ENCODE results near the gene KCNMB1. TPM values are rescaled to one million over a fixed set of nuclear protein-coding genes. Genes with fewer than 3 reads are reported as not detected.

KCNMB1 gene
- polyA plus RNA-seq, 1 donor, result 0.65 TPM

GRCh38 chr5:170338933-170339779, 50.0 kb downstream of the KCNMB1 start:
- DNase-seq, result no peak

DNA sequence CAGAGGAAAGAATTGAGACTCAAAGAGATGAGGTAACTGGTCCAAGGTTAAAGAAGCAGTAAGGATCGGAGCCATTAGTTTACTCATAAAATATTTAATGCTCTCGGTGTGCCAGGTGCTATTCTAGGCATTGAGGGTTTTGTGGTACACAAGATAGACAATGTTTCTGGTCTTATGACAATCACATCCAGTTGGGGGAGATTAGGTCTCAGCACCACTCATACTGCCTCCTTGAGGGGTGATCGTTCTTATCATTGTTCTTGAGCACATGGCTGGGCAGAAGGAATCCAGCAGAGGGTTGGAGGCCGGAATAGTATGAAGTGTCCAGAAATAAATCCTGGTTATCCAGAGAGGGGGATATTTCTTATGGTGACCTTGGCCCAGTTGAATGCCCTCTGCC, 50.9 kb downstream of the KCNMB1 start:
- DNase-seq, result no peak

DNA sequence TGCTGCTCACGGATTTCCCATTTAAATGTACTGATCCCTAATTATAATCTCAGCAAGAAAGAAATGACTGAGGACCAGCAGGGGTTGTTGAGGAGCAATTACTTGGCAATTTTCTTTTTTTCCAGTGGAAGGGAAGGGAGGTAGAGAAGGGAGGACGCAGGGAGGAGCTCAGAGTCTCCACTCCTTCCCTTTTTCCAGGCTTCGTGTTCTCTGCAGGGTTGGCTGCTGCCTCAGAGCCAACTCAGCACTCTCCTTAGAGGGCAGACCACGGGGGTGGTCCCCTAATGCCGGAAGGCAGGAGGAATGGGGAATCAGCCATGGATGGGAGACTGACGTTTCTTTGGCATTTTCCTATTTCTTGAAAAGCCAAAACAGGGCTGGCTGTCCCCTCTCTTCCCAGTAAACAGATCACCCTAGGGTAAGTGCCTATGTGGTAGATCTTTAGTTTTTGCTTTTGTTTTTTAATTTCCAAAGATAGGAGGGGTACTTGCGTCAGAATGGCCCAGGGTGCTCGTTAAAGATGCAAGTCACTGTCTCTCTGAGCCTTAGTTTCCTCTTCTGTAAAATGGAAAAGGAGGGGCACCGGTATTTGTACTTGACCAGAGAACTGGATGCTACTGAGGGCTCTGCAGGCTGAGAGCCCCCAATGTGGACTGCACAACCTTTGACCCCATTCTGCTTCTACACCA, 52.0 kb downstream of the KCNMB1 start:
- no peak for DNase-seq

DNA sequence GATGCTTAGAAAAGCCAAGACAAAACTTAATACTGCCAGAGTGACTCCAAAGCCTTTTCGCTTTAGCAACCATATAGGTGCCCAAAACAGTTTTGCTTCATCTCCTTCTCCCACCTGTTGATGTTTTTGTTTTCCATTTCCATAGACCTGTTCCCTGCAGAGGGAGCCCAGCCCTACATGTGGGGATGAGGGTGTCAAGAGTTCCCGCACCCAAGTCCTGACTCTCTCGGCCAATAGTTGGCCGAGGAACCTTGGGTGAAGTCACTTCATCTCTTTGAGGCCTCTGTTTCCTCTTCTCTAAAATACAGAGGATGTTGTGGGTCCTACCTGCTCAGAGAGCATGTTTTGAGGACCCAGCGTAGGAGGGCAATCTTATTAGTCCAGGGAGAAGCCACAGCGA, 53.1 kb downstream of the KCNMB1 start:
- DNase-seq, result no peak

DNA sequence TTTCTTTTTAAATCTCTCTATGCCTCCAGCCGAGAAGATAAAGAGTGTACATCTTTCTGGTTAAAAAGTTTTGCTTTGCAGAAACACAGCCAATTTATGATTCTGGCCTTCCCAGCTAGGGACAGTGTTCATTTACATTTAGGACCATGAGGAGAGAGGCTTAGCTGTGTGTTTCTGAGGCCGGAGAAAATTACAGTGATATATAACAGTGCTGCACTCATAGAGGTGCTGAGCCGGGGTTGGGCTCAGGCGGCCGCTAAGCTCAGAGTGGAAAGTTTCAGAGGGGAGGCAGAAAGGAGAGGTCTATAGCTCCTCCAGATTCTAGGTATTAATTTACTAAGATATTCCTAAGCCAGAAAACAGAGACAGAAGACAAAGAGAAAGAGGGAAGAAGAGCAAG, 54.5 kb downstream of the KCNMB1 start:
- DNase-seq, result no peak

DNA sequence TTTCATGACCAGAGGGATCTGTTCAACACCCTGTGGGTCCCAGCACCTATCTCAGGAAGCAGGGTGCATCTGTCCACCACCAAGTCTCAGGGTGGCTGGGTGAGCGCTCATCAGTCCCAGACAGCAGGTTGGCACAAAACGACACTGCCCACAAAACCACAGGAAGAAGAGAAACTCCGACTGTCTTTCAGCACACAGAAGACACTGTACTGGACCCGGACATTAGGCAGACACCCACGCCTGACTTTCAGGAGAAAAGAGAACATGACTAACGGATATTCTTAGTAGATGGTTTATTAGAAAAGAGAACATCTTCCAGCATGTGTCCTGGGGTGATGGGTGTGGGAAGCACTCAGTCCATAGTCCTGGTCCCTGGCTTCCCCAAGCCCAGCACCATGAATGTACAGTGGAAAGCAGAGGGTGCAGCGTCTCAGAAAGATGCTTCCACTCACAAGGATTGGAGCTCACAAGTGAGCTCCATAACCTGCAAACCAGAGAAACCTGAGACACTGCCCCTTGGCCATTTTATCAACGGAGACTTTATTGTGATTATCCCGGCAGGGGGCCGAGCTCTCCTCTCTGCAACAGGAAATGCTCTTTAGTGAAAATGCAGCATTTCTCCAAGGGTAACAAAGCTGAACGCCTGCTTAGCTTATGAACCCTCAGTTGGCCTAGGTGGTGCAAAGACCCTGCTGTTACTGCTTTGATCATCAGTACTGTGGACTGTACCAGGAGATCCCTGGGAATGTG, 55.8 kb downstream of the KCNMB1 start:
- DNase-seq, result no peak

DNA sequence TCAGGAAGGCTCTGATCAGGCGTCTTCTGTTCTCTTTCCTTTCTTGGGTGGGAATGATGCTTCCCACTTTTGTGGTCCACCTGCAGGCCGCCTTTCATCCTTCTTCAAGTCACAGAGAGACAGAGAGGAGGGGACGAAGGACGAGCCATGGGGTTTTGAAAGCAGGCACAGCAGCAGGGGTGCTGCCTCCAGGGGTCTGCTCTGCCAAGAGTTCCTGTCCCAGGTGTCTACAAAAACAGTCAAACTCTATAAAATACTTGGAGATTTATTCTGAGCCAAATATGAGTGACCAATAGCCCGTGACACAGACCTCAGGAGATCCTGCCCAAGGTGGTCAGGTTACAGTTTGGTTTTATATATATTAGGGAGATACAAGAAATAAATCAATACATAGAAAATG, 57.1 kb downstream of the KCNMB1 start:
- DNase-seq, result no peak

DNA sequence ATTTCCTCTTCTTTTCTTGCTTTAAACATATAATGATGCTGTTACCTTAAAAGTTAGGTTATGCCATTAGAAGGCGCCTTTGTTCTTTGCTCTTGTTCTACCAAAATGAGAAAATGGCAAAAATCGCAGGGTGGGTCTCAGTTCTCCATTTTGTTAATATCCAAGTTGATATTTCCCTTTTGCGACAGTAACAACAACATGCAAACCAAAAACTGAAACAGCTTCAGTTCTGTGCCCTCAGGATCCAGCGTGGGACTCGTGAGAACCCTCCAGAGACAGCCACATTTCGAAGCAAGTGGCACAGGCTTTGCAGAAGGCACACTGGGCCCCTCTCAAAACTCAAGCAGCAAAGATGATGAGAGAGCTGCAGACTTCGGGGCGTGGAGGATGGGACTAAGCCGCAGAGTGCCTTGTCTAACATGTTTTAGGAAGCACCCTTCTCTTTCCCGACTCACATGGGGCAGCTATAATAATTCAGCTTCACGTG, 58.6 kb downstream of the KCNMB1 start:
- DNase-seq, result no peak

DNA sequence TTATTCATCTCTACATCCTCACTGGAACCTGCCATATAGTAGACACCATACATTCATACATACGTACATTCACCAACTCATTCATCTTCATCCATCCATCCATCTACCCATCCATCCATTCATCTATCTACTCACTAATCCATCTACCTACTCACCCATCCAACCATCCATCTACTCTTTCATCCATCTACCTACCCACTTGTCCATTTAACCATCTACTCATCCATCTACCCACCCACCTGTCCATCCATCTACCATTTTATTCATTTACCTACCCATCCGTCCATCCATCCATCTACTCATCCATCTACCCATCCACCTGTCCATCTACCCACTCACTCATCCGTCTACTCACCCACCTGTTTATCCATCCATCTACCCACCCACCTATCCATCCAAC, 59.6 kb downstream of the KCNMB1 start:
- DNase-seq, result no peak

- DNase-seq, result no peak
Observed at GRCh38 chr5:170327829-170328228, 61.3 kb downstream of the KCNMB1 start.

DNA sequence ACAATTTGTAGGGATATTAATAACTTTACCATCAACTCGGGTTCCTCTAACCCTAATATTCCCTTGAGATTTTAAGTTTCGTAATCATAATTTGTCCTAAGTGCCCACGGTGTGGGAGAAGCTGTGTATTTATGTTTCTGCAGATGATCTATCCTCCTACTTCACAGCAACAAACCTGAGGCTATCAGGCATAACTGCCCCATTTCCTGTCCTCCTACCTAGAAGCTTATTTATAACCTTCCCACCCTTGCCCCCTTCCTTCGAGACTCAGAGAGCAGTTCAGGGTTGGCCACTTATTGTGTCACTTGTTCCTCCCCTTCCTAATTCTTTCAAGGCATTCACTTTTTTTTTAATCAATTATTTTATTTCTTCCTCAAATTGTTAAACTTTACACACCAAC, 62.0 kb downstream of the KCNMB1 start:
- no peak for DNase-seq

Other genes with a start within 250 kb of the KCNMB1 start
- gene C5orf58, start 156.4 kb downstream of the KCNMB1 start, polyA plus RNA-seq (ENCODE audit: insufficient read length), result 0.35 TPM
- 7.4 TPM for gene LCP2, start 91.6 kb downstream of the KCNMB1 start, polyA plus RNA-seq (ENCODE audit: insufficient read length)
- 1.3 TPM for gene KCNIP1, start 114.7 kb upstream of the KCNMB1 start, polyA plus RNA-seq (ENCODE audit: insufficient read length)

Measured in hindlimb muscle (tissue), 1 donor.